Natural killer cell (primary cell): ENCODE measurements around the gene PET100. TPM values are rescaled to one million over a fixed set of nuclear protein-coding genes. Genes with fewer than 3 reads are reported as not detected.

ENCODE experiments used
- ATAC-seq, 3 donors: fragments of 150-1000 bp in 2 of 3; fragments of 200-7000 bp in 1 of 3; cut with Tn5 transposase; 1 replicate in 1 of 3; 2 replicates in 2 of 3; pipeline ENCODE4 v1.10.0; 2021; ENCODE audit warnings: mild to moderate bottlenecking in 2 of 3, moderate library complexity in 2 of 3
- DNase-seq, 2 donors: peaks; one replicate each; pipeline versions ENCODE4 v3.0.0 to v3.0.0-alpha.2; 2013 to 2021; ENCODE audit warnings: mixed read lengths in 1 of 2
- H3K27ac ChIP-seq: one replicate; pipeline ENCODE4 v1.5.1; 2013; ENCODE audit warnings: mild to moderate bottlenecking, low read length
- H3K27me3 ChIP-seq: one replicate; pipeline ENCODE4 v1.6.1; 2013; ENCODE audit warnings: low read length; ENCODE audit not compliant: control insufficient read depth, insufficient read depth
- H3K36me3 ChIP-seq: one replicate; pipeline ENCODE4 v1.6.1; 2013; ENCODE audit warnings: low read length; ENCODE audit not compliant: control insufficient read depth, insufficient read depth
- H3K4me1 ChIP-seq: one replicate; pipeline ENCODE4 v1.6.1; 2013; ENCODE audit warnings: low read length; ENCODE audit not compliant: control insufficient read depth, insufficient read depth
- H3K4me3 ChIP-seq: one replicate; pipeline ENCODE4 v1.5.1; 2013; ENCODE audit warnings: low read length
- H3K9me3 ChIP-seq: one replicate; pipeline ENCODE4 v1.6.1; 2013; ENCODE audit warnings: low read length; ENCODE audit not compliant: control insufficient read depth, insufficient read depth
- H3K27ac Mint-ChIP-seq, 2 donors: one replicate each; pipeline ENCODE4 v1.8.0; 2022; ENCODE audit warnings: mild to moderate bottlenecking in 2 of 2, mixed read lengths in 2 of 2, moderate library complexity in 1 of 2
- H3K27me3 Mint-ChIP-seq, 2 donors: one replicate each; pipeline ENCODE4 v1.8.0; 2022; ENCODE audit warnings: low read depth in 2 of 2, mixed read lengths in 2 of 2
- H3K36me3 Mint-ChIP-seq: one replicate; pipeline ENCODE4 v1.8.0; 2022; ENCODE audit warnings: mixed read lengths
- H3K4me1 Mint-ChIP-seq, 2 donors: one replicate each; pipeline ENCODE4 v1.8.0; 2022; ENCODE audit warnings: mixed read lengths in 2 of 2
- H3K4me3 Mint-ChIP-seq: one replicate; pipeline ENCODE4 v1.8.0; 2022; ENCODE audit warnings: mild to moderate bottlenecking, moderate library complexity, mixed read lengths
- H3K9me3 Mint-ChIP-seq, 2 donors: one replicate each; pipeline ENCODE4 v1.8.0; 2022; ENCODE audit warnings: mixed read lengths in 2 of 2
- CTCF ChIP-seq: fragments of 200-600 bp; IDR thresholded peaks from one replicate; pipeline ENCODE4 v1.8.0; 2022; ENCODE audit warnings: antibody characterized with exemption
- WGBS: methylation state at CpG from one replicate; pipeline ENCODE4 v1.1.7; 2013; ENCODE audit warnings: missing lambda C conversion rate; ENCODE audit not compliant: insufficient coverage; 5-methylcytosine and 5-hydroxymethylcytosine counted together
- intact Hi-C: fragments of 100-400 bp; cut with micrococcal nuclease; formaldehyde crosslinking; loops from one replicate; pipeline ENCODE4 v1.14.2; 2022
- total RNA-seq, 4 donors: library from RNA; stranded (reverse); fragments of 120-200 nt in 1 of 4; gene quantifications; one replicate each; pipeline versions ENCODE4 v1.2.3 to v1.2.4, GENCODE V29; 2013 to 2022

Gene PET100
- total RNA-seq, 3 donors from 2014 or later (not counting 1 experiment from before 2014, with no cell fraction given) = 92.0 to 139 (median 106) TPM

DNA sequence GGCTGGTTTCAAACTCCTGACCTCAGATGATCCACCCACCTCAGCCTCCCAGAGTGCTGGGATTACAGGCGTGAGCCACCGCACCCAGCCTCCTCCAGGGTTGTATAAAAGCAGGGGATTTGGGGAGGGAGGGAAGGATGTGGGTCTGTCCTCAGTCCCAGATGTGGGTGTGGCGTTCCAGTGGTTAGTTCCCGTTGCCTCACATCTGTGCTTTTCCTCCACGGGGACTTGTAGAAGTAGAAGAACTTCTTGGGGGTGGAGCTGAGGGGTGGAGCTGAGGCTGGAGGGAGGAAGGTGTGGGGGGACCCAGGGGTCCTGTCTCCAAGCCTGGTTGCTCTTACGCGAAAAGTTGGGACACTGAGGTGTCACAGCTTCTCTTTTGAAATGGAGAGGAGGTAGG, 46.8 kb downstream of the PET100 start:
- no peaks in the 10 kb centered on the region for H3K9me3 Mint-ChIP-seq
- peaks cover 18 to 23% of the 10 kb centered on the region in 2 donors for H3K27me3 Mint-ChIP-seq
- H3K36me3 Mint-ChIP-seq = no peaks in the 10 kb centered on the region
- Histone ChIP-seq H3K36me3 (no peaks in the 10 kb centered on the region), H3K4me1 (peaks cover 40% of the 10 kb centered on the region), H3K27me3 (no peaks in the 10 kb centered on the region), H3K9me3 (peaks cover 2% of the 10 kb centered on the region), H3K27ac (no peak overlapping the region), H3K4me3 (no peak overlapping the region)
- no peak overlapping the region for H3K27ac Mint-ChIP-seq
- no peak overlapping the region for H3K4me3 Mint-ChIP-seq
- peaks cover under 1 to 29% of the 10 kb centered on the region in 2 donors for H3K4me1 Mint-ChIP-seq
- intact Hi-C loops = loop anchor here (10.0 kb wide), 1 partner anchor 322 kb away; no protein-coding TSS in a partner anchor
- no peak for TF ChIP-seq CTCF
- peak in 1 of 2 donors; percentile 13 for DNase-seq
- WGBS = 2% methylated on average over 7 of the region's 7 CpGs
- no peak for ATAC-seq

GRCh38 chr19:7676854-7677253, 47.3 kb downstream of the PET100 start, which contains the start of gene MCEMP1:
MCEMP1 (plus strand) TSS chr19:7677090; CDS start chr19:7677121, 31 bp downstream.
- H3K27ac Mint-ChIP-seq = peak within 1 kb of the TSS in 1 of 2 donors; percentile 59
- H3K27me3 ChIP-seq = no peaks in the 10 kb centered on the region
- H3K36me3 Mint-ChIP-seq = no peaks in the 10 kb centered on the region
- H3K4me3 Mint-ChIP-seq = no peak within 1 kb of the TSS
- 6% methylated on average over 10 of the region's 10 CpGs for WGBS
- H3K27me3 Mint-ChIP-seq = peaks cover 14 to 23% of the 10 kb centered on the region in 2 donors
- peaks cover 6 to 34% of the 10 kb centered on the region in 2 donors for H3K4me1 Mint-ChIP-seq
- H3K4me3 ChIP-seq = no peak within 1 kb of the TSS
- ATAC-seq = no peak
- no peaks in the 10 kb centered on the region for H3K36me3 ChIP-seq
- H3K9me3 ChIP-seq = peaks cover 2% of the 10 kb centered on the region
- no peak for DNase-seq
- no peak for TF ChIP-seq CTCF
- H3K9me3 Mint-ChIP-seq = no peaks in the 10 kb centered on the region
- intact Hi-C loops = loop anchor here (10.0 kb wide), 1 partner anchor 322 kb away; no protein-coding TSS in a partner anchor
- H3K4me1 ChIP-seq = peaks cover 45% of the 10 kb centered on the region
- H3K27ac ChIP-seq = no peak within 1 kb of the TSS

DNA sequence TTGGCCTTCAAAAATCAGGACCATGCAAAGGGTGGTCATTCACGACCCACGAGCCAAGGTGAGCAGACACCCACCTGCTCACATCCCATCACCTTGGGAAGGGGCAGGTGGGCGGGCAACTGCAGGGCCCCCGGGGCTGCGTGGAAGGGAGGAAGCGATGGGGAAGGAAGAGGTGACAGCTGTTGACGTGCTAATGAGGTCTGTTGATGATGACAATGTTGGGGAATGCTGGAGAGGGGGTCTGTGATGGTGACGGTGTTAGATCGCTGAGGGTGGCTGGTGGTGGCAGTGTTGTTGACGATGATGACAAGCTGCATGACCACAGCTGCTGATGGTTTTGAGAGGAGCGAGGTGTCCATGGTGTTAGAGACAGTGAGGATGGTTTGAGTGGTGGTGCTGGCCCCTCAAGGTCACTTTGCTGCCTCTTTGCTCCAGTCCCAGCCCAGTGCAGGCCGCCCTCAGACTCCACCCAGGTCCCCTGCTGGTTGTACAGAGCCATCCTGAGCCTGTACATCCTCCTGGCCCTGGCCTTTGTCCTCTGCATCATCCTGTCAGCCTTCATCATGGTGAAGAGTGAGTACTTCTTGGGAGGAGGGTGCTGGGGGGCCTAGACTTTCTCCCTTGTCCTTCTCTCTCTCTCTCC, 48.2 kb downstream of the PET100 start:
- H3K27ac ChIP-seq = no peak overlapping the region
- Mint-ChIP-seq H3K36me3 (no peaks in the 10 kb centered on the region), H3K9me3 (no peaks in the 10 kb centered on the region), H3K4me1 (peaks cover 13 to 43% of the 10 kb centered on the region in 2 donors), H3K27me3 (peaks cover 13 to 23% of the 10 kb centered on the region in 2 donors), H3K27ac (peak overlapping the region in 1 of 2 donors; percentile 59), H3K4me3 (peak overlapping the region; percentile 35)
- H3K4me3 ChIP-seq = no peak overlapping the region
- 44% methylated on average over 12 of the region's 12 CpGs for WGBS
- no peak for DNase-seq
- peaks cover 52% of the 10 kb centered on the region for H3K4me1 ChIP-seq
- no peak for TF ChIP-seq CTCF
- no peaks in the 10 kb centered on the region for H3K27me3 ChIP-seq
- peak in 1 of 3 donors; percentile 20 for ATAC-seq
- peaks cover 2% of the 10 kb centered on the region for H3K9me3 ChIP-seq
- H3K36me3 ChIP-seq = peaks cover 5% of the 10 kb centered on the region
- intact Hi-C loops = loop anchor here (10.0 kb wide), 1 partner anchor 323 kb away; no protein-coding TSS in a partner anchor
